NCI-H345 treated with DMSO at 0.1 percent for 48 hours (cell line): ENCODE data around the gene RUNX2.

ENCODE experiments used
- DNase-seq: peaks from one replicate; lab custom pipeline; 2025; ENCODE audit not compliant: unreplicated experiment; lab: John Stamatoyannopoulos, UW

Gene RUNX2

GRCh38 chr6:45637611-45638257, 309.6 kb downstream of the RUNX2 start:
- DNase-seq: no peak

GRCh38 chr6:45640081-45640491, 312.0 kb downstream of the RUNX2 start:
- no peak for DNase-seq

- DNase-seq: no peak
These were observed 312.7 kb downstream of the RUNX2 start for GRCh38 chr6:45640811-45641210.

- no peak for DNase-seq
These were observed 314.4 kb downstream of the RUNX2 start for GRCh38 chr6:45642331-45643125.

GRCh38 chr6:45643126-45643525, 315.0 kb downstream of the RUNX2 start:
- DNase-seq: no peak

GRCh38 chr6:45644720-45645119, 316.6 kb downstream of the RUNX2 start:
- DNase-seq: no peak

GRCh38 chr6:45645302-45645701, 317.2 kb downstream of the RUNX2 start:
- no peak for DNase-seq

GRCh38 chr6:45647341-45648261, 319.5 kb downstream of the RUNX2 start:
- DNase-seq: no peak

GRCh38 chr6:45648262-45648620, 320.1 kb downstream of the RUNX2 start:
- no peak for DNase-seq

- DNase-seq: no peak
These were observed 322.5 kb downstream of the RUNX2 start for GRCh38 chr6:45650524-45651135.

- DNase-seq: no peak
These were observed 323.2 kb downstream of the RUNX2 start for GRCh38 chr6:45651301-45651700.

GRCh38 chr6:45652416-45652815, 324.3 kb downstream of the RUNX2 start:
- no peak for DNase-seq

- no peak for DNase-seq
These were observed 325.2 kb downstream of the RUNX2 start for GRCh38 chr6:45653117-45653883.

GRCh38 chr6:45654673-45655072, 326.5 kb downstream of the RUNX2 start:
- DNase-seq: no peak

GRCh38 chr6:45655745-45656476, 327.8 kb downstream of the RUNX2 start:
- no peak for DNase-seq

GRCh38 chr6:45657226-45657625, 329.1 kb downstream of the RUNX2 start:
- DNase-seq: no peak

- DNase-seq: no peak
These were observed 330.3 kb downstream of the RUNX2 start for GRCh38 chr6:45658400-45658799.

GRCh38 chr6:45658958-45659357, 330.8 kb downstream of the RUNX2 start:
- DNase-seq: no peak

- DNase-seq: peak; percentile 37
These were observed 333.5 kb downstream of the RUNX2 start for GRCh38 chr6:45661661-45662060.
